Measurements from ENCODE around the gene ANXA3. TPM values are rescaled to one million over a fixed set of nuclear protein-coding genes. Genes with fewer than 3 reads are reported as not detected.

ANXA3 gene
- total and polyA plus RNA-seq, 3 experiments from 2014 or later, result not detected

DNA sequence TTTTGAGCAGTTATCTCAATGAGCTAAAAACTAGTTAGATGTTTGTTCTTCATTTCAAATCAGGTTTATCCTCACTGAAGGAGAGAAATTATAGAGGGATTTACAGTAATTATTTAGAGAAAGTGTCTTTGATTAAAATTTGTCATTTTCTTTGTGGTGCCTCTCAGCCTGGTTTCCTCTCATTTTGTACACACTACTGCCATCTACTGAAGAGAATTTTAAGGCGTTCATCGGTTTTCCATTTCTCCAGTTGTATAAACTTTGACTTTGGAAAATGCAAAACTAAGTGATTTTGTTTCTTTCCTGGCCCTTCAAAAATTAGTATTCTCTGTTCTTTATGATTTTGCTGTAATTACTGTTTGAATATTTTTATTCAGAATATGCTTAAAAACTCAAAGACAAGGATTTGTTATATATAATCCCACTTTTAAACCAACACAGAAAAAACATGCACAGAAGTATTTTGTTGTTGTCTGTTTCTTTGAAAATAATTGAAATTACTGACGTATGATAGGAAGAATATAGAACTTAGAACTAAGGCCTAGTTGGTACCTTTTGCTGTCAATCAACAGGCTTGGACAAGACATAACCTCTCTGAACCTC lies 34.4 kb upstream of the ANXA3 start:
- H3K27ac Mint-ChIP-seq, result no peak overlapping the region
- Histone ChIP-seq H3K27ac (ENCODE audit: low read depth, low read length) (no peak overlapping the region), H3K9me3 (ENCODE audit: low read length) (no peaks in the 10 kb centered on the region), H3K4me3 (ENCODE audit: low read length) (no peak overlapping the region), H3K36me3 (ENCODE audit: insufficient read depth, low read length) (no peaks in the 10 kb centered on the region), H3K27me3 (ENCODE audit: insufficient read depth, low read length, poor library complexity, severe bottlenecking) (no peaks in the 10 kb centered on the region), H3K4me1 (ENCODE audit: insufficient read depth, low read length) (no peaks in the 10 kb centered on the region)
- peaks cover 9 to 10% of the 10 kb centered on the region in 2 donors for H3K27me3 Mint-ChIP-seq
- no peaks in the 10 kb centered on the region for H3K36me3 Mint-ChIP-seq
- ChIA-PET CTCF (no interaction called here), POLR2A (no interaction called here)
- DNase-seq, result no peak
- H3K4me1 Mint-ChIP-seq, result no peaks in the 10 kb centered on the region
- H3K4me3 Mint-ChIP-seq, result no peak overlapping the region
- no peaks in the 10 kb centered on the region for H3K9me3 Mint-ChIP-seq

DNA sequence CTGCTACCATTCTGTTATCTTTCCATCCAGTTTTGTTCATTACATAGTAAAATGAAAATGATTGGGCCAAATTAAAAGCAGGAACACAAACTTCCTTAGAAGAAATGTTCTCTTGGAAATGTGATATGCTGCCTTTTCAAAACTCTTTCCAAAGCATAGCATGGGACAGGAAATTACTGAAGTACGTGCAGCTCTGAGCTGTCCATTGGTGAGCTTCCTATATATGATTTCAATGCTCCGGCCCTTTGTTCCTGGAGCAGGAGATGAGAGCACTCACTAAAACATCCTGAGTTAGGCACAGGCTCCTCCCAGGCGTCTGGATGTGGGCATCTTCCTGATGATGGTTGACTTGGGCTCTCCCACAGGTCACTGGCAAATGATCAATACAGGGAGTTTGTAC lies 33.0 kb upstream of the ANXA3 start:
- Histone ChIP-seq H3K36me3 (ENCODE audit: insufficient read depth, low read length) (no peaks in the 10 kb centered on the region), H3K27me3 (ENCODE audit: insufficient read depth, low read length, poor library complexity, severe bottlenecking) (no peaks in the 10 kb centered on the region), H3K4me1 (ENCODE audit: insufficient read depth, low read length) (no peaks in the 10 kb centered on the region), H3K9me3 (ENCODE audit: low read length) (no peaks in the 10 kb centered on the region), H3K4me3 (ENCODE audit: low read length) (no peak overlapping the region), H3K27ac (ENCODE audit: low read depth, low read length) (no peak overlapping the region)
- Mint-ChIP-seq H3K4me3 (no peak overlapping the region), H3K9me3 (no peaks in the 10 kb centered on the region), H3K4me1 (no peaks in the 10 kb centered on the region), H3K27ac (no peak overlapping the region), H3K36me3 (no peaks in the 10 kb centered on the region), H3K27me3 (peaks cover 10 to 13% of the 10 kb centered on the region in 2 donors)
- DNase-seq, result no peak
- POLR2A ChIA-PET, result no interaction called here
- CTCF ChIA-PET, result no interaction called here

DNA sequence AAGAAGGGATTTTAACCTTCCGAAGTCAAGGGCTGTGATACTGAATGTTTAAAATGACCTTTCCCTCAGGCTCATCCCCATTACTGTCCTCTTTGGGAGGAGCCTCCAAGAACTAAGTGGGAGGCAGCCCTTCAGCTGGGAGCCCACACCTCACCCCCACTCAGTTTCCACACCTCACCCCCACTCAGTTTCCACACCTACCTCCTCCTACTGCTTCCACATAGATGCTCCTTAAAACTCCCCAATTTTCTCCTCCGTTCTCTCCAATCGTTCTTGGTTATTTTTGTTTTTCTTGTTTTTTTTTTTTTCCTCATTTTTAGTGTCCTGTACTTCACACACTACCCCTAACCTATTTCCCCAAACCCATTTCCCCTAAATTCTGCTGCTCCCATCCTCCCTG lies 31.6 kb upstream of the ANXA3 start:
- no peaks in the 10 kb centered on the region for H3K36me3 Mint-ChIP-seq
- Histone ChIP-seq H3K4me1 (ENCODE audit: insufficient read depth, low read length) (no peaks in the 10 kb centered on the region), H3K9me3 (ENCODE audit: low read length) (no peaks in the 10 kb centered on the region), H3K4me3 (ENCODE audit: low read length) (no peak overlapping the region), H3K27ac (ENCODE audit: low read depth, low read length) (no peak overlapping the region), H3K36me3 (ENCODE audit: insufficient read depth, low read length) (no peaks in the 10 kb centered on the region), H3K27me3 (ENCODE audit: insufficient read depth, low read length, poor library complexity, severe bottlenecking) (no peaks in the 10 kb centered on the region)
- ChIA-PET POLR2A (no interaction called here), CTCF (no interaction called here)
- H3K4me3 Mint-ChIP-seq, result no peak overlapping the region
- no peak overlapping the region for H3K27ac Mint-ChIP-seq
- H3K9me3 Mint-ChIP-seq, result no peaks in the 10 kb centered on the region
- DNase-seq, result no peak
- peaks cover 13 to 19% of the 10 kb centered on the region in 2 donors for H3K27me3 Mint-ChIP-seq
- H3K4me1 Mint-ChIP-seq, result no peaks in the 10 kb centered on the region

DNA sequence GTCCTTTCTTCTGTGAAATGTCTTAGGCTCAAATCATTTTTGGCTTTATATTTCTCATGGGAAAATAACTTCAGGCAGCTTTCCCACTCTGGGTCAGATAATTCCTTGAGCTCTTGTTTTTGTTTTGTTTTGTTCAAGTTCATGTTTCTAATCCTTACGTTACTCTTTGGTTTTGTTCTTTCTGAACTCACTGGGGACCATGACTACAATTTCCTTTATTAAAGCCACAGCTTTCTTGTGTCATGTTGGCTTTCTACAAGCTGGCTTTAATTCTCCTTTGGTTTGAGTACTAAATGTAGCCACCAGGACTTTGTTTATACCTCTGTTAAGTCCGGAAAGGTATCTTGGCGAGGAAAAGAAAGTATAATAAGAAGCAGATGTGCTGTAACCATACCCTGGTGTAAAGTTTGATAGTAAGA lies 30.8 kb upstream of the ANXA3 start:
- Histone ChIP-seq H3K27ac (ENCODE audit: low read depth, low read length) (no peak overlapping the region), H3K4me3 (ENCODE audit: low read length) (no peak overlapping the region), H3K36me3 (ENCODE audit: insufficient read depth, low read length) (no peaks in the 10 kb centered on the region), H3K4me1 (ENCODE audit: insufficient read depth, low read length) (no peaks in the 10 kb centered on the region), H3K27me3 (ENCODE audit: insufficient read depth, low read length, poor library complexity, severe bottlenecking) (no peaks in the 10 kb centered on the region), H3K9me3 (ENCODE audit: low read length) (no peaks in the 10 kb centered on the region)
- DNase-seq, result no peak
- peaks cover 15 to 19% of the 10 kb centered on the region in 2 donors for H3K27me3 Mint-ChIP-seq
- ChIA-PET POLR2A (no interaction called here), CTCF (no interaction called here)
- no peak overlapping the region for H3K27ac Mint-ChIP-seq
- H3K9me3 Mint-ChIP-seq, result no peaks in the 10 kb centered on the region
- H3K4me3 Mint-ChIP-seq, result no peak overlapping the region
- no peaks in the 10 kb centered on the region for H3K36me3 Mint-ChIP-seq
- H3K4me1 Mint-ChIP-seq, result no peaks in the 10 kb centered on the region

DNA sequence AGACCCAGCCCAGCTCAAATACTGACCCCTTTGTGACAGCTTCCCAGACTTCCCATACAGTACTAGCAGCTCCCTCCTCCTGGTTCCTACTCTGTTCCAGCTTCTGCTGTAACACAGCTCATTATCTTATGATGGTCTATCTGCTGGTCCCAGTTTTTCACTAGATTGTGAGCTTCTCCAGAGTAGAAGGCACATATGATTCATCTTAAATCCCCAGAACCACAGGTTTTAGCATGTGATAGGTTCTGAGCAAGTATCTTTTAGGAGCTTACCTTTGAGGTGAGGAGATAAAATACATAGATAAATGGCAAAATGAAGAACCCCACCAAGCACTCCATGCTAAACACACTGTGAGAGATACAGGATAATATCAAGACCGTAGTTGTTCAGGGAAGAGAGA lies 27.6 kb upstream of the ANXA3 start:
- H3K4me3 ChIP-seq (ENCODE audit: low read length), result no peak overlapping the region
- no peaks in the 10 kb centered on the region for H3K36me3 Mint-ChIP-seq
- H3K27me3 Mint-ChIP-seq, result peaks cover 12 to 19% of the 10 kb centered on the region in 2 donors
- H3K4me1 ChIP-seq (ENCODE audit: insufficient read depth, low read length), result no peaks in the 10 kb centered on the region
- H3K36me3 ChIP-seq (ENCODE audit: insufficient read depth, low read length), result no peaks in the 10 kb centered on the region
- H3K4me1 Mint-ChIP-seq, result no peaks in the 10 kb centered on the region
- no peak overlapping the region for H3K27ac Mint-ChIP-seq
- H3K9me3 Mint-ChIP-seq, result no peaks in the 10 kb centered on the region
- no peak overlapping the region for H3K27ac ChIP-seq (ENCODE audit: low read depth, low read length)
- DNase-seq, result no peak
- POLR2A ChIA-PET, result no interaction called here
- no peaks in the 10 kb centered on the region for H3K27me3 ChIP-seq (ENCODE audit: insufficient read depth, low read length, poor library complexity, severe bottlenecking)
- no peaks in the 10 kb centered on the region for H3K9me3 ChIP-seq (ENCODE audit: low read length)
- CTCF ChIA-PET, result no interaction called here
- H3K4me3 Mint-ChIP-seq, result no peak overlapping the region

DNA sequence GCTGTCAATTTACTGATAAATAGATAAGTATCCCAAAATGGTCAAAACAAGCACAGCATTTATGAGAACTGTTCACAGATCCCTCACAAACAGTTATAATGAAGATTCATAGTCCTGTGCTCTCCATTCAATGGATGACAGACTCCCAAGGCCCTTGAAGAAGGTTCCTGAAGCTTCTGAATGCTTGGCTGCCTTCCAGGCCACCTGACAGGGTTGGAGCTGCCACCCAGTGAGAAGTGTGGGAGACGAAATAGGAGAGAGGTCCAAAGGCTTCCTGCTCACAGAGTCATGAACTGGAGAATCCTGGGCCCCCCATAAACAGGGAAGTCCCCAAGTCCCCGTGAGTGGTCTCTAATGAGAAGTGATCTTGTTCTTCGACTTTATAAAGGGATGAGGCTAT lies 26.0 kb upstream of the ANXA3 start:
- Mint-ChIP-seq H3K9me3 (peaks cover 0 to under 1% (median 0%) of the 10 kb centered on the region in 5 donors), H3K4me1 (no peaks in the 10 kb centered on the region), H3K4me3 (no peak overlapping the region), H3K27ac (no peak overlapping the region), H3K27me3 (peaks cover 7 to 19% of the 10 kb centered on the region in 2 donors), H3K36me3 (no peaks in the 10 kb centered on the region)
- Histone ChIP-seq H3K27me3 (ENCODE audit: insufficient read depth, low read length, poor library complexity, severe bottlenecking) (no peaks in the 10 kb centered on the region), H3K9me3 (ENCODE audit: low read length) (no peaks in the 10 kb centered on the region), H3K27ac (ENCODE audit: low read depth, low read length) (no peak overlapping the region), H3K4me3 (ENCODE audit: low read length) (no peak overlapping the region), H3K36me3 (ENCODE audit: insufficient read depth, low read length) (no peaks in the 10 kb centered on the region), H3K4me1 (ENCODE audit: insufficient read depth, low read length) (no peaks in the 10 kb centered on the region)
- ChIA-PET POLR2A (no interaction called here), CTCF (no interaction called here)
- DNase-seq, result no peak

DNA sequence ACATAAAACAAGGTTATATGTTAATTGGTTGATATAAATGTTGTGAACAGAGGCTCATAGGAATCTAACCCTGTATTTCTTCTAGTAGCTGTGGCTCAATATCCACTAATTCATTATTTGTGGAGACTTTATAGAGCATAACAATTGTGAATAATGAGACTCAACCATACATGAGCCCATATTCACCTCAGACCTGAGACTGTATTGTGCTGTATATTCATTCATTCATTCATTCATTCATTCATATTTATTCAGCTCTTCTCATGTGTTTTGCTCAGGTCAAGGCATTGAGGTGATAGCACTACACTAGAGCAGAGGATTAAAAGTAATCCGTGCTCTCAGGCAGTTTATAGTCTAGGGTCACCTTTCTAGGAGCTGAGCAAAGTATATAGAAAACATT lies 24.5 kb upstream of the ANXA3 start:
- H3K4me1 Mint-ChIP-seq, result no peaks in the 10 kb centered on the region
- Histone ChIP-seq H3K4me3 (ENCODE audit: low read length) (no peak overlapping the region), H3K36me3 (ENCODE audit: insufficient read depth, low read length) (no peaks in the 10 kb centered on the region), H3K9me3 (ENCODE audit: low read length) (no peaks in the 10 kb centered on the region), H3K4me1 (ENCODE audit: insufficient read depth, low read length) (no peaks in the 10 kb centered on the region), H3K27me3 (ENCODE audit: insufficient read depth, low read length, poor library complexity, severe bottlenecking) (no peaks in the 10 kb centered on the region), H3K27ac (ENCODE audit: low read depth, low read length) (no peak overlapping the region)
- H3K27ac Mint-ChIP-seq, result no peak overlapping the region
- CTCF ChIA-PET, result no interaction called here
- H3K36me3 Mint-ChIP-seq, result no peaks in the 10 kb centered on the region
- H3K9me3 Mint-ChIP-seq, result peaks cover 0 to 5% (median 0%) of the 10 kb centered on the region in 5 donors
- H3K27me3 Mint-ChIP-seq, result peaks cover 7 to 10% of the 10 kb centered on the region in 2 donors
- H3K4me3 Mint-ChIP-seq, result no peak overlapping the region
- POLR2A ChIA-PET, result no interaction called here
- DNase-seq, result no peak

DNA sequence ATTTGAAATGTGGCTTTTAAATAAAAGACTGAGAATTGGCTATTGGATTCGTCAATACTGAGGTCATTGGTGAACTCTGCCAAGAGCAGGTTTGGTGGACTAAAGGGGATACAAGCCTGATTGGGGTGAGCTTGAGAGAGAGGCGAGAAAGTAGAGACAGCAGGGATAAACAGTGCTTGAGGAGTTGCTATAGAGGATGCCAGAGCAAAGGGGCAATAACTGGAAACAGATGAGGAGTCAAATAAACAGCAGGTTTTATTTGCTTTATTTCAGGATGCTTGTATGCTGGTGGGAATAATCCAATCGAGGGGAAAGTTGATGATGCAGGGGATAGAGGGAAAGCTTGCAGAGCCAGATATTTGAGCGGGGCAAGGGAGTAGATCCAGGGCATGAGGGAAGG lies 24.0 kb upstream of the ANXA3 start:
- Histone ChIP-seq H3K4me3 (ENCODE audit: low read length) (no peak overlapping the region), H3K4me1 (ENCODE audit: insufficient read depth, low read length) (no peaks in the 10 kb centered on the region), H3K27me3 (ENCODE audit: insufficient read depth, low read length, poor library complexity, severe bottlenecking) (no peaks in the 10 kb centered on the region), H3K36me3 (ENCODE audit: insufficient read depth, low read length) (no peaks in the 10 kb centered on the region), H3K27ac (ENCODE audit: low read depth, low read length) (no peak overlapping the region), H3K9me3 (ENCODE audit: low read length) (no peaks in the 10 kb centered on the region)
- H3K36me3 Mint-ChIP-seq, result no peaks in the 10 kb centered on the region
- H3K4me3 Mint-ChIP-seq, result no peak overlapping the region
- POLR2A ChIA-PET, result no interaction called here
- peaks cover 6 to 7% of the 10 kb centered on the region in 2 donors for H3K27me3 Mint-ChIP-seq
- CTCF ChIA-PET, result no interaction called here
- no peak for DNase-seq
- peaks cover 0 to 5% (median 0%) of the 10 kb centered on the region in 5 donors for H3K9me3 Mint-ChIP-seq
- no peak overlapping the region for H3K27ac Mint-ChIP-seq
- no peaks in the 10 kb centered on the region for H3K4me1 Mint-ChIP-seq

DNA sequence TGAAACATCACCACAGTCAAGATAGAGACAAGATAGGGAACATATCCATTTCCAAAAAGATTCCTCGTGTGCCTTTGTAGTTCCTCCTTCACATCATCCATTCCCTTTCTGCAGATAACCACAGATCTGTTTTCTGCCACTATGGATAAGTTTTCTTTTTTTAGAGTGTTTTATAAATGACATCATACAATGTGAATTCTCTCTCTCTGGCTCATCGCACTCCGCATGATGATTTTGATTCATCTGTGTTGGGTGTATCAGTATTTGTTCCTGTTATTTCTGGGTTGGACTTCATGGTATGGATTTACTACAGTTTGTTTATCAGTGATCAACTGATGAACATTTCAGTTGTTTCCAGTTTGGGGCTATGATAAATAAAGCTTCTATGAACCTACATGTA lies 23.2 kb upstream of the ANXA3 start:
- H3K4me3 Mint-ChIP-seq, result no peak overlapping the region
- ChIA-PET CTCF (no interaction called here), POLR2A (no interaction called here)
- peaks cover 0 to 5% (median 0%) of the 10 kb centered on the region in 5 donors for H3K9me3 Mint-ChIP-seq
- H3K27me3 ChIP-seq (ENCODE audit: insufficient read depth, low read length, poor library complexity, severe bottlenecking), result no peaks in the 10 kb centered on the region
- H3K27ac ChIP-seq (ENCODE audit: low read depth, low read length), result no peak overlapping the region
- no peaks in the 10 kb centered on the region for H3K4me1 ChIP-seq (ENCODE audit: insufficient read depth, low read length)
- no peak overlapping the region for H3K4me3 ChIP-seq (ENCODE audit: low read length)
- DNase-seq, result no peak
- peaks cover 6 to 7% of the 10 kb centered on the region in 2 donors for H3K27me3 Mint-ChIP-seq
- no peaks in the 10 kb centered on the region for H3K36me3 ChIP-seq (ENCODE audit: insufficient read depth, low read length)
- H3K9me3 ChIP-seq (ENCODE audit: low read length), result no peaks in the 10 kb centered on the region
- no peaks in the 10 kb centered on the region for H3K4me1 Mint-ChIP-seq
- H3K27ac Mint-ChIP-seq, result no peak overlapping the region
- no peaks in the 10 kb centered on the region for H3K36me3 Mint-ChIP-seq
